GM12878 (cell line): ENCODE measurements around the gene SPATC1L. TPM values are rescaled to one million over a fixed set of nuclear protein-coding genes. Genes with fewer than 3 reads are reported as not detected.

Experiments used
- ATAC-seq: fragments of 200-7000 bp; cut with Tn5 transposase; 3 replicates; pipeline ENCODE4 v1.9.1; 2020; ENCODE audit warnings: mild to moderate bottlenecking, moderate library complexity
- BruUV-seq: library from RNA; stranded (reverse); fragments of 400-500 nt; replicated peaks from 2 replicates; lab custom pipeline; 2021; lab: Mats Ljungman, UMichigan
- CTCF ChIA-PET: fragments of 300-600 bp; sonication (Branson Sonifier 250); formaldehyde crosslinking; extraction: SDS; loops from one replicate; lab custom pipeline; 2021; ENCODE audit warnings: inconsistent platforms; lab: Yijun Ruan, JAX
- POLR2A ChIA-PET: fragments of 350-600 bp; formaldehyde crosslinking; extraction: SDS; loops from one replicate; lab custom pipeline; 2021; ENCODE audit warnings: inconsistent platforms; lab: Charles Lee
- RAD21 ChIA-PET: fragments of 300-600 bp; sonication (Branson Sonifier 250); formaldehyde crosslinking; loops from one replicate; lab custom pipeline; 2023; ENCODE audit warnings: antibody characterized with exemption; ENCODE audit not compliant: unreplicated experiment; lab: Charles Lee
- SMC1A ChIA-PET: fragments of 300-600 bp; sonication (Branson Sonifier 250); formaldehyde crosslinking; loops from one replicate; lab custom pipeline; 2023; ENCODE audit not compliant: unreplicated experiment, uncharacterized antibody; lab: Charles Lee
- DNase-seq: peaks from one replicate; pipeline ENCODE4 v3.0.0-alpha.2; 2011; ENCODE audit warnings: low read depth, low spot score
- FAIRE-seq: peaks from 3 replicates; lab custom pipeline; 2011; peaks lifted over from hg19 to GRCh38; lab: Jason Lieb, UNC
- H2AFZ ChIP-seq: 2 replicates; pipeline ENCODE4 v1.6.0; 2011; ENCODE audit warnings: low read depth, low read length, control low read depth; ENCODE audit not compliant: control insufficient read depth
- H3K27ac ChIP-seq: 2 replicates; pipeline ENCODE4 v1.5.1; 2011; ENCODE audit warnings: control low read depth; ENCODE audit not compliant: control insufficient read depth, insufficient read depth
- H3K27me3 ChIP-seq, 2 experiments: replicated peaks in 1 of 2; 2 replicates each; pipeline versions ENCODE4 v1.6.0 to v1.6.1; 2011; ENCODE audit warnings: low read length in 1 of 2; ENCODE audit not compliant: control insufficient read depth in 2 of 2, insufficient read depth in 2 of 2
- H3K36me3 ChIP-seq, 2 experiments: 2 replicates each; pipeline ENCODE4 v1.5.1; 2011; ENCODE audit warnings: low read length in 1 of 2; ENCODE audit not compliant: control insufficient read depth in 2 of 2, insufficient read depth in 2 of 2
- H3K4me1 ChIP-seq: 2 replicates; pipeline ENCODE4 v1.6.1; 2011; ENCODE audit warnings: mild to moderate bottlenecking, low read length, moderate library complexity, mixed read lengths; ENCODE audit not compliant: control insufficient read depth, insufficient read depth
- H3K4me2 ChIP-seq: 2 replicates; pipeline ENCODE4 v1.6.0; 2011; ENCODE audit warnings: control low read depth; ENCODE audit not compliant: control insufficient read depth, insufficient read depth
- H3K4me3 ChIP-seq: fragments of 200-600 bp; sonication (generic); 2 replicates; pipeline ENCODE4 v1.5.1; 2016
- H3K79me2 ChIP-seq: 2 replicates; pipeline ENCODE4 v1.6.0; 2011; ENCODE audit warnings: low read length; ENCODE audit not compliant: control insufficient read depth, insufficient read depth
- H3K9ac ChIP-seq: 2 replicates; pipeline ENCODE4 v1.8.0; 2011; ENCODE audit warnings: low read length, control low read depth, mixed read lengths; ENCODE audit not compliant: control insufficient read depth, insufficient read depth
- H3K9me3 ChIP-seq: replicated peaks from 3 replicates; pipeline ENCODE4 v1.5.1; 2011; ENCODE audit warnings: mild to moderate bottlenecking, low read length; ENCODE audit not compliant: control insufficient read depth, insufficient read depth
- H4K20me1 ChIP-seq: 2 replicates; pipeline ENCODE4 v1.6.0; 2011; ENCODE audit not compliant: control insufficient read depth, insufficient read depth
- FOXK2 ChIP-seq: fragments of 450-650 bp; IDR thresholded peaks from 2 replicates; pipeline ENCODE4 v1.6.1; 2017; ENCODE audit warnings: mild to moderate bottlenecking, moderate library complexity
- PAX8 ChIP-seq: fragments of 450-650 bp; IDR thresholded peaks from 2 replicates; pipeline ENCODE4 v1.6.1; 2017; ENCODE audit warnings: mild to moderate bottlenecking, moderate library complexity
- RCOR1 ChIP-seq: conservative IDR thresholded peaks from 2 replicates; pipeline ENCODE4 v1.6.1; 2012; ENCODE audit warnings: low read depth, low read length, improper control_type of control experiment
- ZNF622 ChIP-seq: fragments of 450-650 bp; IDR thresholded peaks from 2 replicates; pipeline ENCODE4 v1.6.1; 2017; ENCODE audit warnings: mild to moderate bottlenecking, inconsistent platforms
- WGBS: methylation state at CpG from one replicate; pipeline ENCODE4 v1.1.6; 2016; ENCODE audit warnings: low lambda C conversion rate; ENCODE audit not compliant: insufficient replicate concordance, insufficient coverage; ENCODE audit errors: missing lambda C conversion rate; 5-methylcytosine and 5-hydroxymethylcytosine counted together
- in situ Hi-C: fragments of 300-500 bp; cut with MboI; formaldehyde crosslinking; loops from 9 replicates; pipeline ENCODE4 v1.14.3; 2018; ENCODE audit warnings: mixed read lengths
- intact Hi-C: fragments of 100-400 bp; cut with micrococcal nuclease; formaldehyde crosslinking; loops from one replicate; pipeline ENCODE4 v1.14.2; 2022; ENCODE audit not compliant: unreplicated experiment
- polyA plus RNA-seq, 11 experiments: library from polyadenylated mRNA; depleted of rRNA in 4 of 11; unstranded in 6 of 11; stranded (reverse) in 5 of 11; fragments of >200 nt; fragmentation: Nextera tagmentation in 4 of 11; fragmentation: Illumina TruSeq in 1 of 11; extraction: Ambion mirVana in 4 of 11; extraction: Trizol in 1 of 11; gene quantifications; 1 replicate in 1 of 11; 2 replicates in 10 of 11; pipeline versions ENCODE4 v1.2.1 to v1.2.3, GENCODE V29; 2011 to 2016; ENCODE audit warnings: inconsistent platforms in 2 of 11, missing spikeins in 2 of 11, low read depth in 1 of 11
- total RNA-seq, 4 experiments: library from RNA; depleted of rRNA in 3 of 4; stranded (reverse); fragments of >200 nt in 3 of 4; fragmentation: Illumina TruSeq in 1 of 4; extraction: Trizol in 1 of 4; gene quantifications; 2 replicates each; pipeline versions ENCODE4 v1.2.1 to v1.2.3, GENCODE V29; 2013 to 2021
- TF ChIP-seq, protein P1 (sequence below): fragments of 150-350 bp; IDR thresholded peaks from 2 replicates; pipeline ENCODE4 v1.6.1; 2014; ENCODE audit warnings: mild to moderate bottlenecking, low read depth, low read length

Gene SPATC1L
- total and polyA plus RNA-seq, 10 of the 15 experiments (the other 5 are each of a cell fraction or from before 2014, with no cell fraction given): 1.4 to 16.0 (median 7.0) TPM; not detected in 2

DNA sequence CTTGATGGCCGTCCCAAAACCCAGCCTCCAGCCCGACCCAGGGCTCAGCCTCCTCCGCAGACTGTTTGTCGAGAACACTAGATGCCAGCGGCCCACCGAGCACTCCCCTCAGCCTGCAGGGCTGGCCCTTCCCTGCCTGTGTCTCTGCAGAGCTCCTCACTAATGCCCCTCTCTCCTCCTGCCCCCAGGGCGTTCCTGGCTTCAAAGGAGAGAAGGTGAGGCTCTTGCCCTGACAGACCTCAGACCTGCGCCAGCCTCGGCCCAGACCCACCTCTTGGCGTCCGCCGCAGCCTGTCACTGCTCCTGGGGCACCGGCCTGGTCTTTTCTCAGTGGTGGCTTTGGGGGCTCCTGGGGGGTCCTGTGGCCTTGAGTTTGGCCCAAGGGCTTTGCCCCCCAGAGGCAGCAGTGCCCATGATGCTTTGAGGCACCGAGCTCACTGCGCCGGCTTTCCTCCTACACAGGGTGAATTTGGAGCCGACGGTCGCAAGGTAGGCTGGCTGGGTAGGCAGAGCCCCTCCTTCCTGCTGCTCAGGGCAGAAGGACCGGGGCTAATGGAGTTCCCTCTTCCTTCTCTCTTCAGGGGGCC lies 68.0 kb downstream of the SPATC1L start:
- Histone ChIP-seq H3K4me3 (no peak overlapping the region), H4K20me1 (no peaks in the 10 kb centered on the region), H3K9ac (no peak overlapping the region)
- ChIA-PET POLR2A (no interaction called here), CTCF (no interaction called here)
- intact Hi-C loops: no loop called here
- no peak for FAIRE-seq
- WGBS: 64% methylated on average over 20 of the region's 20 CpGs
- no peak for TF ChIP-seq RCOR1
- TF ChIP-seq, protein P1, sequence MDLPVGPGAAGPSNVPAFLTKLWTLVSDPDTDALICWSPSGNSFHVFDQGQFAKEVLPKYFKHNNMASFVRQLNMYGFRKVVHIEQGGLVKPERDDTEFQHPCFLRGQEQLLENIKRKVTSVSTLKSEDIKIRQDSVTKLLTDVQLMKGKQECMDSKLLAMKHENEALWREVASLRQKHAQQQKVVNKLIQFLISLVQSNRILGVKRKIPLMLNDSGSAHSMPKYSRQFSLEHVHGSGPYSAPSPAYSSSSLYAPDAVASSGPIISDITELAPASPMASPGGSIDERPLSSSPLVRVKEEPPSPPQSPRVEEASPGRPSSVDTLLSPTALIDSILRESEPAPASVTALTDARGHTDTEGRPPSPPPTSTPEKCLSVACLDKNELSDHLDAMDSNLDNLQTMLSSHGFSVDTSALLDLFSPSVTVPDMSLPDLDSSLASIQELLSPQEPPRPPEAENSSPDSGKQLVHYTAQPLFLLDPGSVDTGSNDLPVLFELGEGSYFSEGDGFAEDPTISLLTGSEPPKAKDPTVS: no peak
- TF ChIP-seq FOXK2: no peak
- TF ChIP-seq PAX8: no peak
- TF ChIP-seq ZNF622: no peak
- TF ChIP-seq, all 136 proteins: peak for 0
- Histone ChIP-seq H3K4me1 (no peaks in the 10 kb centered on the region), H3K79me2 (no peaks in the 10 kb centered on the region), H3K27ac (no peak overlapping the region), H3K4me2 (no peak overlapping the region), H2AFZ (no peak overlapping the region), H3K27me3 (no peaks in the 10 kb centered on the region), H3K9me3 (no peaks in the 10 kb centered on the region; the same call in 2 of the 3 replicates), H3K36me3 (no peaks in the 10 kb centered on the region)
- DNase-seq: no peak
- ATAC-seq: no peak
- ChIA-PET SMC1A (no interaction called here), RAD21 (no interaction called here)
- in situ Hi-C loops: no loop called here
- no TSS peak for BruUV-seq
